ENCODE measurements around the gene OCA2. TPM values are rescaled to one million over a fixed set of nuclear protein-coding genes. Genes with fewer than 3 reads are reported as not detected.

The OCA2 gene
- total and polyA plus RNA-seq, 12 donors = 0.13 to 0.44 (median 0.23) TPM; not detected in 7

DNA sequence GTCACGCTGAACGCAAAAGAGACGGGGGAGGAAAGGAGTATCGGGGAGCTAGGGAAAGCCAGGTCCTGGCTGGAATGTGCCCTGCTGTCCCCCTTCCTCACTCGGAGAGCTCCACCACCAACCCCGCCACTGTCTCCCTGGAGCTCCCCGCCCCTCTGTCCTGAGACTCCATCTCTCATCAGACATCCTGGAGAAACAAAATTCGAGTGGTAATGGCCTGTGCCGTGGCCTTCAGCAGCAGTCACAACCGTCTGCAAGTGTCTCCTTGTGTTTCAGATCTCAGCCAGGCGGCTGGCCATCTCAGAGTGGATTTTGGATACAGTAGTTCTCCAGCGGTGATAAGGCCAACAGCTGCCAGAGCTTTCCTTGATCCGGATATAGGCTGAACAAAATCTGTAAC is 76.9 kb downstream of the OCA2 start:
- TF ChIP-seq POLR2A (IDR thresholded peaks at IDR 0.05) (no peak), CTCF (IDR thresholded peaks at IDR 0.05) (no peak)
- Histone ChIP-seq H3K9me3 (replicated peaks in 1 of 3) (no peaks in the 10 kb centered on the region), H3K27me3 (no peaks in the 10 kb centered on the region), H3K36me3 (replicated peaks in 1 of 2) (no peaks in the 10 kb centered on the region), H3K4me3 (no peak overlapping the region), H3K27ac (no peak overlapping the region), H3K4me1 (replicated peaks in 1 of 2) (no peaks in the 10 kb centered on the region)
- intact Hi-C loops (cut with DNase I) = no loop called here
- DNase-seq = no peak
- WGBS, 4 donors = 58 to 76% (median 66%) methylated on average over 13 of the region's 13 CpGs

DNA sequence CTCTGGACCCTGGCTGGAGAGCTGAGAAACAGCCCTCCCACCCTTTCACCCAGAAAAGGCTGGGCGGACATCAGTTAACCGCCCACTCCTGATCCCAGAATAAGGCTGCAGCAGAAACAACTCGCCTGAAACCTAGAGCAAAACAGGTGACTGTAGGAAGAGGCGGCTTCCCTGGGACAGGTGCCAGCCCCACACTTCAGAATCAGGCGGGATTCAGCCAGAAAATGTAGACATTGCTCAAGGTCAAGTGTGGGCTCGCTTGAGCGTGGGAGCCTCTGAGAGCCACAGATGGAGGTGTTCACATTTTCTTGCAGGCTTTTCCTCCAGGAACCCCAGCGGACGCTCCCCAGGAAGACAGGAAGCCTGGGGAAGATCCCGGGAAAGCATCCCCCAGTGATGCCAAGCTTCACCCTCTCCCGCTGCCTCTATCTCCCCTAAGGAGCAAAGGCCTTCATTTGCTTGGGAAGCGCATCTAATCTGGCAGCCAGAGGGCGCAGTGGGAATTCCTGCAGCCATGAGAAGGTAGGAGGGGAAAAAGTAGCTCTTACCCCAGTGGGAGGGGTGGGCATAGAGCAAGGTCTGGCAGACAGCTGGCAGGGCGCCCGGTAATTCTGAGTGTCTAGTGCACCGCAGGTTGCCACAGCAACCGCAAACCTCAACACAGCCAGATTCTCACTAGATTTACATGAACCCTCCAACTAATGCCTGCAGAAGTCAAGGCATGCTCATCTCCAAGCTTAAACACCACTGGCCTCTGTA is 77.7 kb downstream of the OCA2 start:
- Histone ChIP-seq H3K27ac (no peak overlapping the region), H3K36me3 (replicated peaks in 1 of 2) (no peaks in the 10 kb centered on the region), H3K4me1 (replicated peaks in 1 of 2) (no peaks in the 10 kb centered on the region), H3K27me3 (no peaks in the 10 kb centered on the region), H3K4me3 (no peak overlapping the region), H3K9me3 (replicated peaks in 1 of 3) (no peaks in the 10 kb centered on the region)
- DNase-seq = peak; percentile 79 to 95 (median 92)
- WGBS, 4 donors = 40 to 79% (median 43%) methylated on average over 7 to 17 of the region's 17 CpGs
- peak; percentile 27 to 49 (median 34) for TF ChIP-seq CTCF (IDR thresholded peaks at IDR 0.05)
- TF ChIP-seq POLR2A (IDR thresholded peaks at IDR 0.05) = no peak
- intact Hi-C loops (cut with DNase I) = no loop called here

GRCh38 chr15:28020644-28021043 is 78.5 kb downstream of the OCA2 start:
- TF ChIP-seq CTCF (IDR thresholded peaks at IDR 0.05) = no peak
- no peak for TF ChIP-seq POLR2A (IDR thresholded peaks at IDR 0.05)
- Histone ChIP-seq H3K27ac (no peak overlapping the region), H3K9me3 (replicated peaks in 1 of 3) (no peaks in the 10 kb centered on the region), H3K4me1 (replicated peaks in 1 of 2) (no peaks in the 10 kb centered on the region), H3K4me3 (no peak overlapping the region), H3K36me3 (replicated peaks in 1 of 2) (no peaks in the 10 kb centered on the region), H3K27me3 (no peaks in the 10 kb centered on the region)
- no peak for DNase-seq
- intact Hi-C loops (cut with DNase I) = no loop called here
- 73 to 91% (median 87%) methylated on average over 6 of the region's 6 CpGs for WGBS, 4 donors

GRCh38 chr15:28019594-28020309 is 79.4 kb downstream of the OCA2 start:
- Histone ChIP-seq H3K4me3 (no peak overlapping the region), H3K27ac (no peak overlapping the region), H3K9me3 (replicated peaks in 1 of 3) (no peaks in the 10 kb centered on the region), H3K36me3 (replicated peaks in 1 of 2) (no peaks in the 10 kb centered on the region), H3K27me3 (no peaks in the 10 kb centered on the region), H3K4me1 (replicated peaks in 1 of 2) (no peaks in the 10 kb centered on the region)
- intact Hi-C loops (cut with DNase I) = no loop called here
- 68 to 87% (median 79%) methylated on average over 13 to 19 of the region's 19 CpGs for WGBS, 4 donors
- TF ChIP-seq CTCF (IDR thresholded peaks at IDR 0.05) = no peak
- no peak for DNase-seq
